ENCODE data around the gene LYPD5.

The LYPD5 gene

DNA sequence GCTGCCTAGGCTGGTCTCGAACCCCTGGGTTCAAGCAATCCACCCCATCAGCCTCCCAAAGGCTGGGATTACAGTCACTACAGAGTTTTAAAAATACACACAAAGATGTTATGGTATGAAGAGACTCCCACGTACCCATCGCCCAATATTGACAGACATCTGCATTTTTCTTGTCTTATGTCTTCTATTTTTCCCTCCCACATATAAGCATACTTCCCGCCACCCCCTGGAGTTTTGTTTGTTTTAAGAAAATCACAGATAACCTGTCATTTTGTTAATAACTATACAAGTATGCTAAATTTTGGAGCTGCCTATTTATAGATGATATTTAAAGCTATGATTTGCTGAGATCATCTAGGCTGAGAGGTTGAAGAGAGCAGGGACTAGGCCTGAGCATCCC is 41.3 kb downstream of the LYPD5 start:
- H3K4me3 Mint-ChIP-seq, result no peak overlapping the region
- H3K36me3 Mint-ChIP-seq (ENCODE audit: low read depth), result peaks cover 48% of the 10 kb centered on the region
- peaks cover 5% of the 10 kb centered on the region for H3K9me3 Mint-ChIP-seq
- no peaks in the 10 kb centered on the region for H3K27me3 Mint-ChIP-seq
- H3K27ac Mint-ChIP-seq, result no peak overlapping the region
- peaks cover 75% of the 10 kb centered on the region for H3K4me1 Mint-ChIP-seq (ENCODE audit: low read depth)

DNA sequence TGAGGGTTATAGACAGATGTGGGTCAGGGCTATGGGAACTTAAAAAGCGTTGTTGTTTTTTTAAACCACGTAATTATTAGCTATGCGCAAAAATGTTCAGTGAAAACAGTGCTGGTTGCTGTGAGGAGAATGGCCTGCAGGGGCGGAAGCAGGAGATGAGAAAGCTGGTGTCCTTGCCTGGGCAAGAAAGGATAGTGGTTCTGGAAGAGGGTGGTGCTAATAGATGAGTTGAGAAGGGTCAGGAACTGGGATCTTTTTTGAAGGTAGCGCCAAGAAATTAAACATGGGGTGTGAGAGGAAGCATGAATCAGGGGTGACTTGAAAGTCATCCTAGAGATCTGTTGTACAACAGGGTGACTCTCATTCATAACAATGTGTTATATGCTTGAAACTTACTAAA is 42.7 kb downstream of the LYPD5 start:
- Mint-ChIP-seq H3K9me3 (peaks cover 5% of the 10 kb centered on the region), H3K4me3 (no peak overlapping the region), H3K36me3 (ENCODE audit: low read depth) (peaks cover 48% of the 10 kb centered on the region), H3K27ac (peak overlapping the region; percentile 13), H3K27me3 (no peaks in the 10 kb centered on the region), H3K4me1 (ENCODE audit: low read depth) (peaks cover 72% of the 10 kb centered on the region)

DNA sequence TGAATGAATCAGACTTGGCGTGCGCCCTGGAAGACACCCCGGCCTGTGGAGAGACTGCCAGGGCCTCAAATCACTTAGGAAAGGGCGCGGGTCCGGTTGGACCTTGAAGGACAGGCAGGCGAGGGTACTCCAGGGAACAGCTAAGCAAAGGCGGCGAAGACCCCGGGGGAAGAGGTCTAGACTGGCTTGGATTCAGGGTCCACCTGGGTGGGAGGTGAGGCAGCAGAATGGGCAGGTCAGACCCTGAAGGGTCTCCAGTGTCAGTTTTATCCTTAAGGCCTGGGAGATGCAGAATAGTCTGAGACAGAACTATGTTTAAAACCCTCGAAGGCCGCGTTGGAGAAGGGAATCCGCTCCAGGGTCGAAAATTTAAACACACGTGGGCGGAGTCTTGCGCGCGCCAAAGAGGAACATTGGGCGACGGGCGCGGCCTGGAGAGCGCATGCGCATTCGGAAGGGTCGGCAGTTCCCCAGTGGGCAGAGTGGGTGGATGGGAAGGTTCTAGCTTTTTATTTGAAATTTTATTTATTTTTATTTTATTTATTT is 46.9 kb downstream of the LYPD5 start:
- peak overlapping the region; percentile 99 for H3K27ac Mint-ChIP-seq
- peaks cover 73% of the 10 kb centered on the region for H3K4me1 Mint-ChIP-seq (ENCODE audit: low read depth)
- no peaks in the 10 kb centered on the region for H3K27me3 Mint-ChIP-seq
- H3K36me3 Mint-ChIP-seq (ENCODE audit: low read depth), result peaks cover 52% of the 10 kb centered on the region
- no peaks in the 10 kb centered on the region for H3K9me3 Mint-ChIP-seq
- H3K4me3 Mint-ChIP-seq, result peak overlapping the region; percentile 96

DNA sequence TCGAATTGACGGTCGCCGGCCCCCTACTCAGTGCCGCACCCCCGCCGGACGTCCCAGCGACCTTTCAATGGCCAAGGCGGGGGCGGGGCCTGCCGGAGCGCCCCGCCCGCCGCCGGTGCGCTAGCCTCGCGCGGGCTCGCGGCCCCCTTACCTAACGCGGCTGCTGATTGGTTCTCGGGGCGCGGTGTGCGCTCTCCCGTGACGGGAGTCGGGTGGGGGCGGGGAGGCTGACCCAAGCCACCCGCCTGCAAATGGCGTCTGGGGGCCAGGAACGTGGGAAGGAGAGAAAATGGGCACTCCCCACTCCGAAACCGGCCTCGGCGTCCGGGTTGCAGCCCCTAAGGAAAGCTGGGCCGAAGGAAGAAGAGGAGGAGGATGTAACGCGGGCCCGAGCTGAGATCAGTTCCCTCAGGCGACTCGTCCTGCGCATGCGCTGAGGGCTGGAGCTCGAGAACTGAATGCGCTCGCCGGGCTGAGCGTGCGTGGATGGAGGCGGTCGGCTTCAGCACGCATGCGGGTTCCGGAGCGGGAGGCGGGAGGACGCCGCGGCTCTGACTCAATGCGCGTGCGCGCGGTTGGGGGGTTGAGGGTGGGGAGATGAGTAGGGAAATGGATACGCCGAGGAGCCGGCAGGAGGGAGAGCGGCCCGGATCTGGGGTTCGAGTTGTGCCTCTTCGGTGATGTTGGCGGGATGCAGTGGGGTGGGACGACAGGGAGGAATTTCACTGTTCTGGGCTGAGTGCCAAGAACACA is 47.6 kb downstream of the LYPD5 start, which contains the start of gene SMG9:
Gene SMG9 (minus strand): TSS at position 460 of the 753 bp plus-strand sequence. CDS start 4,221 bp downstream, outside the sequence.
- peak within 1 kb of the TSS; percentile 99 for H3K27ac Mint-ChIP-seq
- peaks cover 58% of the 10 kb centered on the region for H3K36me3 Mint-ChIP-seq (ENCODE audit: low read depth)
- no peaks in the 10 kb centered on the region for H3K9me3 Mint-ChIP-seq
- peak within 1 kb of the TSS; percentile 96 for H3K4me3 Mint-ChIP-seq
- peaks cover 77% of the 10 kb centered on the region for H3K4me1 Mint-ChIP-seq (ENCODE audit: low read depth)
- H3K27me3 Mint-ChIP-seq, result no peaks in the 10 kb centered on the region

DNA sequence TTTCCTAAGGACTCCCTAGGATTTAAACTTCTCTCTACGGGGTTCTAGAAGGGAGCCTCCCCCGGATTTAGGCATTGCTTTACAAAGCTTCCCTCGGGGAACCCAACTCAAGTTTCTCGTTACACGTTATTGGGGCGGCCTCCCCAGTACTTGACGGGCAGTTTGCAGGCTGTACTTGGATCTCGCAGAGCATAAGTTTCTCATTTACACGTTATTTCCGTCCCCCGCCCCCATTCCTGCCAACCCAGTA is 48.1 kb downstream of the LYPD5 start:
- H3K27ac Mint-ChIP-seq, result peak overlapping the region; percentile 99
- no peaks in the 10 kb centered on the region for H3K9me3 Mint-ChIP-seq

DNA sequence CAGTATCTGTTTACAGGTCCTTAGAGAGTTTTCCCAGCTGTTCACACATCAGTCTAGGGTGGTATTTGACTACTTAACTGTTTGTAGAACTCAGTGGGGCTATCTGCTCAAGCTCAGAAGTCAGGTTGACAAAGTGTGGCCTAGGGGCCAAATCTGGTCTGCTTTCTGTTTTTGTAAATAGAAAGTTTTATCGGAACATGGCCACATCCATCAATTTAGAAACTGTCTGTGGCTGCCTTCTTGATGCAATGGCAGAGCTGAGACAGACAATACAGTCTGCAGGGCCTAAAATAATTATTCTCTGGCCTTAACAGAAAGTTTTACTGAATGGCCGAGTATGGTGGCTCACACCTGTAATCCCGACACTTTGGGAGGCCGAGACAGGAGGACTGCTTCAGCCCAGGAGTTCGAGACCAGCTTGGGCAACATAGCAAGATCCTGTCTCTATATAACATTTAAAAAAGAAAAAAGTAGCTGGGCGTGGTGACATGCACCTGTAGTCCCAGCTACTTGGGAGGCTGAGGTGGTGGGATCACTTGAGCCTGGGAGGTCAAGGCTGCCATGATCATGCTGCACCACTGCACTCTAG is 49.9 kb downstream of the LYPD5 start:
- H3K27me3 Mint-ChIP-seq, result no peaks in the 10 kb centered on the region
- H3K4me3 Mint-ChIP-seq, result peak overlapping the region; percentile 96
- H3K36me3 Mint-ChIP-seq (ENCODE audit: low read depth), result peaks cover 72% of the 10 kb centered on the region
- H3K9me3 Mint-ChIP-seq, result no peaks in the 10 kb centered on the region
- peaks cover 71% of the 10 kb centered on the region for H3K4me1 Mint-ChIP-seq (ENCODE audit: low read depth)
- H3K27ac Mint-ChIP-seq, result peak overlapping the region; percentile 99

More for the DNA sequence above, 48.1 kb downstream of the LYPD5 start:
- peaks cover 73% of the 10 kb centered on the region for H3K4me1 Mint-ChIP-seq (ENCODE audit: low read depth)
- H3K4me3 Mint-ChIP-seq, result peak overlapping the region; percentile 96
- H3K27me3 Mint-ChIP-seq, result no peaks in the 10 kb centered on the region
- peaks cover 61% of the 10 kb centered on the region for H3K36me3 Mint-ChIP-seq (ENCODE audit: low read depth)

DNA sequence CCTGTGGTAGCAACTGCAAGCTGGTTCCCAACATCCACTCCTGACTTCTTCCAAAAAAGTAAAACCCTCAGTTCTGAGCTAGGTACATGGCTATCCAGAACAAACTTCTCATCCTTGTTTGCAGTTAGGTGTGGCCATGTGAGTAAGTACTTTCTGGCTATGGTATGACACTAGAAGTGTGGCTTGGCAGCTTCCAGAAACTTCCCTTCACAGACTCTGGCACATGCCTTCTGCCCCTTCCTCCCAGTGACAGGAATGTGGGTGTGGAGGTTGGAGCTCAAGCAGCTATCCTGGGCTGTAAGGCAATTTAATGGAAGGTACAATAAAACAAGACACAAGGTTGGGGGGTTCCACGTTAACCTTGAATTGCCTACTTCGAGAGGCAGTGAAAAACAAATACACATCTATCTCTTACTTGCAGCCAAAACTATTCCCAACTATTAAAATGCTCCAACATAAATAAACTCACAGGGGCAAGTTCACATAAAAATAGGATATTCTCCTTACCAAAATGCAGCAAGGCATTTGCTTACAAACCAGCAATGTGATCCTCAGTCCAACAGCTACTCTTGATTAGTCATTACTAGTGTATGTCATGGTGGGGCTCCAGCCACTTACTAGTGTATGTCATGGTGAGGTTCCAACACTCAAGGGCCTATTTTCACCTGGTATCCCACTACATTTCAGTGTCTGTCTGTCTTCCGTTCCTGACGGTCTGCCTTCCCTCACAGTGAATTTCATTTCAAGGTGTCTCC is 50.6 kb downstream of the LYPD5 start:
- H3K4me3 Mint-ChIP-seq, result peak overlapping the region; percentile 96
- no peaks in the 10 kb centered on the region for H3K27me3 Mint-ChIP-seq
- H3K36me3 Mint-ChIP-seq (ENCODE audit: low read depth), result peaks cover 66% of the 10 kb centered on the region
- peaks cover 64% of the 10 kb centered on the region for H3K4me1 Mint-ChIP-seq (ENCODE audit: low read depth)
- peak overlapping the region; percentile 99 for H3K27ac Mint-ChIP-seq
- H3K9me3 Mint-ChIP-seq, result no peaks in the 10 kb centered on the region

DNA sequence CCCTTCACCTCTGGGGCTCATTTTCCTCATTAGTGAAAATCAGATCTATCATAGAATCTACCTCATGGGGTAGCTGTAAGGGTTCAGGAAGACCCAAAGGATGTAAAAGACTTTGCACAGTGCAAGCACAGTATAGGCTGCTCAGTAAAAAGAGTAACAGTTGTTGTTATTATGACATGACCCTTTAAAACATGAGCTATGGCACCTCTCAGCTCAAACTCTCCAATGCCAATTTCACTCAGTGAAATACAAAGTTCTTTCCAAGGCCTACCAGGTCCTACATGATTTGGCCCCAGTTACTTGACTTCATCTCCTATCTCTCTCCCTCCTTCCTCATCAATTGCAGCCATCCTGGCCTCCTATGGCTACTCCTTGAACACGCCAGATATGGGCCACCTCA is 52.3 kb downstream of the LYPD5 start:
- Mint-ChIP-seq H3K9me3 (no peaks in the 10 kb centered on the region), H3K27ac (no peak overlapping the region), H3K4me1 (ENCODE audit: low read depth) (peaks cover 60% of the 10 kb centered on the region), H3K27me3 (no peaks in the 10 kb centered on the region), H3K4me3 (no peak overlapping the region), H3K36me3 (ENCODE audit: low read depth) (peaks cover 63% of the 10 kb centered on the region)

DNA sequence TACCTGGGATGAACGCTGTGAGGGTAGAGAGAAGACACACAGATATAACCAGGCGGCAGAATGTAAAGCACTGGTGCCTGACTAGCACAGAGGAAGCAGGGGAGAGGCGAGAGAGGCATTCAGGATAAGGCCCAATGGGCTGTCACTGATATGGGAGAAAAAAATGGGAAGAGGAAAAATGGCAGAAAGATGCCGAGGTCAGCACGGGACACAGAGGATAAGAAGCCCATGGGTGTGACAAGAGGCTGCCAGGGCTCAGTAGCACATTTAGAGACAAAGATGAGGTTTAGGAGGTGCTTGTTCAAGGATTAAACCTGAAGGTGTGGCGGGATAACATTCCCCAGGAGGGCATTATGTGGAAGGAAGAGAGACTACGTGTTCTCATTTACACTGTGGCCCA is 53.1 kb downstream of the LYPD5 start:
- peaks cover 58% of the 10 kb centered on the region for H3K4me1 Mint-ChIP-seq (ENCODE audit: low read depth)
- H3K27me3 Mint-ChIP-seq, result no peaks in the 10 kb centered on the region
- peaks cover 65% of the 10 kb centered on the region for H3K36me3 Mint-ChIP-seq (ENCODE audit: low read depth)

DNA sequence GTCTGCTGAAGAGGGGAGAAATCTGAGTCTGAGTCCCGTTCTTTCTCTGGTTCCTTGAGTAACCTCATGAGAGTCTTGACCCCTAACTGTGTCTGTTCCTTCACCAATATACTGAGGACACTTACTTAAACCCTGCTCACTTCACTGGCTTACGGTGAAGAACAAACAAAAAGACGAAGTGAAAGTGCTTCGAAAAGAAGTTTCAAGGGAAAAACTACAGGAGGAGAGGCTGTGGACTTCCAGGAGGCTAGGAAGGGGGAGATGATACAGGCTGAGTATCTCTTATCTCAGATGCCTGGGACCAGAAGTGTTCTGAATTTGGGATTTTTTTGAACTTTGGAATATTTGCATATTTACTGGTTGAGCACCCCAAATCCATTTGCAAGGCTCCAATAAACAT is 53.6 kb downstream of the LYPD5 start:
- no peaks in the 10 kb centered on the region for H3K9me3 Mint-ChIP-seq
- peaks cover 57% of the 10 kb centered on the region for H3K4me1 Mint-ChIP-seq (ENCODE audit: low read depth)
- H3K27ac Mint-ChIP-seq, result peak overlapping the region; percentile 59
- no peaks in the 10 kb centered on the region for H3K27me3 Mint-ChIP-seq
- H3K4me3 Mint-ChIP-seq, result no peak overlapping the region
- H3K36me3 Mint-ChIP-seq (ENCODE audit: low read depth), result peaks cover 69% of the 10 kb centered on the region

More for the DNA sequence above, 53.1 kb downstream of the LYPD5 start:
- no peaks in the 10 kb centered on the region for H3K9me3 Mint-ChIP-seq
- H3K27ac Mint-ChIP-seq, result peak overlapping the region; percentile 29
- H3K4me3 Mint-ChIP-seq, result no peak overlapping the region

DNA sequence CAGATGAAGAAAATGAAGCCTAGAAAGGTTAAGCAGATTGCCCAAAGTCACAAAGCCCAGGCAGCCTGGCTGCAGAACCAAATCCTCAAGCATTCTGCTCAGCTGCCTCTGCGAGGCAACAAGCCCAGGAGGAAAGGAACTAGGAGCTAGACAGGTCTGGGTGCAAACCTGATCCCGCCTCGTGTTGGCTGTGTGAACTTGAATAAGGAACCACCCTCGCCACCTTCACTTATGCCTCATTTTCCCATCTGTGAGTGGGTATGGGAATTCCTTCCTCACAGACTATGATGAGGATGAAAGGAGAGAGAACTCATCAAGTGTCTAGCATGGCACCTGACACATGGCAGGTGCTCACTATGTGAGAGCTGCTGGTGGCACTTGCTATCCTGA is 54.0 kb downstream of the LYPD5 start:
- peak overlapping the region; percentile 86 for H3K27ac Mint-ChIP-seq
- H3K4me1 Mint-ChIP-seq (ENCODE audit: low read depth), result peaks cover 52% of the 10 kb centered on the region
- H3K27me3 Mint-ChIP-seq, result no peaks in the 10 kb centered on the region
- H3K4me3 Mint-ChIP-seq, result peak overlapping the region; percentile 32
- no peaks in the 10 kb centered on the region for H3K9me3 Mint-ChIP-seq
- peaks cover 72% of the 10 kb centered on the region for H3K36me3 Mint-ChIP-seq (ENCODE audit: low read depth)

DNA sequence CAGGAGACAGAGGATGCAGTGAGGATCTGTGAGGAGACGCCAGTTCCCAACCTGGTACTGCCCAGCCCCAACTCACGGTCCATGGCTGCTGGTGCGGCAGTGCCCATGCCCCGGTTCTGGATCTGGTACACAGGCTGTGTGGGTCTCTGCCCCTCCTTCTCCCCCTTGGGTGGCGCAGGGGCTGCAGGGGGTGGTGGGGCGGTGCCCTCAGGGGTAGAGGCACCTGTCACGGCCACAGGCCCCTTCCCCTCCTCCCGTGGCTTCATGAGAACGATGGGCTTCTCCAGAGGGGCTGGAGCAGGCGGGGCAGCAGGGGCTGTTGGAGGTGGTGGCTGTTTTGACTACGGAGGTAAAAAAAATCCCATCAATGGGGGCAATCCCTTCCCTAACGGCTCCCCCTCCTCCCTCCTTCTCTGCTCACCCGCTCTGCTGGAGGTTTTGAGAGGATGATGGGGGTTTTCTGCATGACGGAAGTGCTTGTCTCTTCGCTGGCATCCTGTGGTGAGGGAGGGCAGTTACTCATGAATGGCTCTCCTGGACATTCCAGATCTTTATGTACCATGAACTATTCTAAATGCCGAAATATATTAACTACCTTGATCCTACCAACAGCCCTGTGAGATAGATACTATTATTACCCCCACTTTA is 54.6 kb downstream of the LYPD5 start:
- peaks cover 47% of the 10 kb centered on the region for H3K4me1 Mint-ChIP-seq (ENCODE audit: low read depth)
- H3K36me3 Mint-ChIP-seq (ENCODE audit: low read depth), result peaks cover 72% of the 10 kb centered on the region
- H3K27ac Mint-ChIP-seq, result peak overlapping the region; percentile 86
- H3K27me3 Mint-ChIP-seq, result no peaks in the 10 kb centered on the region
- H3K4me3 Mint-ChIP-seq, result peak overlapping the region; percentile 32
- no peaks in the 10 kb centered on the region for H3K9me3 Mint-ChIP-seq

All from stimulated activated naive CD8-positive, alpha-beta T cell treated with anti-CD3 and anti-CD28 coated beads, Interleukin-15, Interleukin-2, amounts not matched to agents 100 ng/mL and 50 ng/mL, for 24 hours (primary cell).